HG03066 (cell line): ENCODE measurements around the gene B4GALT1.

Experiments
- ATAC-seq: cut with Tn5 transposase; IDR thresholded peaks from one replicate; pipeline ENCODE4 v1.9.1; 2021; ENCODE audit warnings: low read depth; ENCODE audit not compliant: unreplicated experiment

Gene B4GALT1

GRCh38 chr9:33167084-33167971 is at the start of gene B4GALT1:
TSS of gene B4GALT1 (minus strand) at chr9:33167336. CDS start at chr9:33167169, 167 bp downstream.
- peak; percentile 57 for ATAC-seq

- no peak for ATAC-seq
These were observed 44.7 kb upstream of the B4GALT1 start for GRCh38 chr9:33211695-33212393.

- no peak for ATAC-seq
These were observed 43.0 kb upstream of the B4GALT1 start for GRCh38 chr9:33210006-33210715.

- no peak for ATAC-seq
These were observed 42.3 kb upstream of the B4GALT1 start for GRCh38 chr9:33209394-33209793.

- peak; percentile 99 for ATAC-seq
These were observed 35.5 kb upstream of the B4GALT1 start for GRCh38 chr9:33202552-33203201.

GRCh38 chr9:33202018-33202417 is 34.9 kb upstream of the B4GALT1 start:
- peak; percentile 60 for ATAC-seq

- no peak for ATAC-seq
These were observed 31.0 kb upstream of the B4GALT1 start for GRCh38 chr9:33198165-33198564.

GRCh38 chr9:33197279-33198152 is 30.4 kb upstream of the B4GALT1 start:
- ATAC-seq: no peak

- ATAC-seq: no peak
These were observed 29.6 kb upstream of the B4GALT1 start for GRCh38 chr9:33196736-33197135.

GRCh38 chr9:33193818-33194217 is 26.7 kb upstream of the B4GALT1 start:
- ATAC-seq: no peak

GRCh38 chr9:33192493-33193255 is 25.5 kb upstream of the B4GALT1 start:
- no peak for ATAC-seq

- ATAC-seq: no peak
These were observed 23.0 kb upstream of the B4GALT1 start for GRCh38 chr9:33190021-33190705.

GRCh38 chr9:33189331-33189791 is 22.2 kb upstream of the B4GALT1 start:
- no peak for ATAC-seq

GRCh38 chr9:33188711-33189110 is 21.6 kb upstream of the B4GALT1 start:
- no peak for ATAC-seq

GRCh38 chr9:33187519-33188218 is 20.5 kb upstream of the B4GALT1 start:
- no peak for ATAC-seq

GRCh38 chr9:33186457-33187168 is 19.5 kb upstream of the B4GALT1 start:
- ATAC-seq: no peak

- no peak for ATAC-seq
These were observed 18.7 kb upstream of the B4GALT1 start for GRCh38 chr9:33185858-33186257.
